CD4-positive, alpha-beta T cell treated with Interleukin-15 for 1 hour (primary cell): ENCODE data around the gene TMEM125.

Source experiments
- DNase-seq: peaks from one replicate; pipeline ENCODE4 v3.0.0-alpha.2; 2020

TMEM125 gene

GRCh38 chr1:43313771-43314170 lies 44.0 kb downstream of the TMEM125 start:
- DNase-seq, result no peak

- no peak for DNase-seq
Observed at GRCh38 chr1:43314233-43314632, 44.5 kb downstream of the TMEM125 start.

GRCh38 chr1:43315481-43315880 lies 45.7 kb downstream of the TMEM125 start:
- DNase-seq, result no peak

- DNase-seq, result no peak
Observed at GRCh38 chr1:43315963-43316737, 46.4 kb downstream of the TMEM125 start.

- DNase-seq, result no peak
Observed at GRCh38 chr1:43316738-43317520, 47.1 kb downstream of the TMEM125 start.

- no peak for DNase-seq
Observed at GRCh38 chr1:43317817-43318471, 48.2 kb downstream of the TMEM125 start.

GRCh38 chr1:43318831-43319230 lies 49.0 kb downstream of the TMEM125 start:
- no peak for DNase-seq

- no peak for DNase-seq
Observed at GRCh38 chr1:43319288-43319687, 49.5 kb downstream of the TMEM125 start.

GRCh38 chr1:43319766-43320165 lies 50.0 kb downstream of the TMEM125 start:
- DNase-seq, result no peak

- no peak for DNase-seq
Observed at GRCh38 chr1:43321331-43321891, 51.6 kb downstream of the TMEM125 start.

GRCh38 chr1:43322506-43322905 lies 52.7 kb downstream of the TMEM125 start:
- no peak for DNase-seq
